22Rv1 (cell line): ENCODE data around the gene PEAR1.

ENCODE experiments used
- CTCF ChIP-seq: fragments of 450-650 bp; IDR thresholded peaks from 2 replicates; pipeline ENCODE4 v1.5.1; 2017; ENCODE audit warnings: mild to moderate bottlenecking
- ZFX ChIP-seq: fragments of 450-650 bp; IDR thresholded peaks from 2 replicates; pipeline ENCODE4 v1.6.1; 2017; ENCODE audit warnings: antibody characterized with exemption, borderline replicate concordance

- TF ChIP-seq CTCF = peak; percentile 99
- TF ChIP-seq ZFX = no peak
Measured at GRCh38 chr1:156910309-156910782, 16.8 kb downstream of the PEAR1 start.
